Gastrocnemius medialis (tissue), 4 donors: Measurements from ENCODE around the gene OPA1. TPM values are rescaled to one million over a fixed set of nuclear protein-coding genes. Genes with fewer than 3 reads are reported as not detected.

Experiments
- ATAC-seq, 2 donors: fragments of 150-250 bp; one replicate each; pipeline ENCODE4 v1.9.1; 2016
- DNase-seq, 2 donors: peaks; one replicate each; pipeline ENCODE4 v3.0.0-alpha.2; 2019
- H3K27ac ChIP-seq, 4 donors: fragments of 200-600 bp; sonication (generic); 1 replicate in 1 of 4; 2 replicates in 3 of 4; pipeline ENCODE4 v1.5.1; 2016 to 2018; ENCODE audit warnings: mild to moderate bottlenecking in 2 of 4, moderate library complexity in 1 of 4
- H3K27me3 ChIP-seq, 3 donors: fragments of 200-600 bp; sonication (generic) in 2 of 3; 1 replicate in 1 of 3; 2 replicates in 2 of 3; pipeline versions ENCODE4 v1.5.1 to v1.6.0; 2016 to 2019; ENCODE audit warnings: mild to moderate bottlenecking in 1 of 3, moderate library complexity in 1 of 3
- H3K36me3 ChIP-seq, 2 donors: fragments of 200-600 bp; sonication (generic) in 1 of 2; one replicate each; pipeline ENCODE4 v1.5.1; 2017 to 2018
- H3K4me1 ChIP-seq, 2 donors: fragments of 200-600 bp; sonication (generic) in 1 of 2; one replicate each; pipeline ENCODE4 v1.5.1; 2016 to 2017; ENCODE audit warnings: mild to moderate bottlenecking in 2 of 2
- H3K4me3 ChIP-seq, 4 donors: fragments of 200-600 bp; sonication (generic) in 3 of 4; 1 replicate in 1 of 4; 2 replicates in 3 of 4; pipeline ENCODE4 v1.5.1; 2016 to 2019; ENCODE audit warnings: mild to moderate bottlenecking in 2 of 4
- H3K9me3 ChIP-seq, 3 donors: fragments of 200-600 bp; sonication (generic) in 2 of 3; 1 replicate in 1 of 3; 2 replicates in 2 of 3; pipeline ENCODE4 v1.5.1; 2016 to 2019
- POLR2A ChIP-seq, 2 donors: fragments of 450-650 bp; IDR thresholded peaks; one replicate each; pipeline ENCODE4 v1.6.1; 2017; ENCODE audit warnings: antibody characterized with exemption in 2 of 2, mild to moderate bottlenecking in 2 of 2, moderate library complexity in 2 of 2
- in situ Hi-C, 4 donors: fragments of 200-750 bp; cut with MboI; loops; one replicate each; pipeline versions ENCODE4 v1.15.0 to v1.8.0; 2017; ENCODE audit warnings: low sequenced_read_pairs in 4 of 4
- intact Hi-C: fragments of 100-400 bp; cut with DNase I; formaldehyde crosslinking; loops from one replicate; pipeline ENCODE4 v1.15.1; 2023; ENCODE audit warnings: low total_unique reads
- total RNA-seq, 4 donors: library from RNA; depleted of rRNA; stranded (reverse); fragments of >200 nt; gene quantifications; one replicate each; pipeline versions ENCODE4 v1.1.0 to v1.2.3, GENCODE V29; 2016
- TF ChIP-seq, protein P1 (sequence below), 5 experiments: fragments of 450-650 bp in 3 of 5; fragments of 200-600 bp in 2 of 5; sonication (generic) in 2 of 5; IDR thresholded peaks in 4 of 5; conservative IDR thresholded peaks in 1 of 5; 1 replicate in 4 of 5; 2 replicates in 1 of 5; pipeline ENCODE4 v1.5.1; 2016 to 2019; ENCODE audit warnings: antibody characterized with exemption in 5 of 5, mild to moderate bottlenecking in 3 of 5, moderate library complexity in 3 of 5

OPA1 gene
- total RNA-seq, 4 donors from 2014 or later: 59.8 to 78.2 (median 72.2) TPM

DNA sequence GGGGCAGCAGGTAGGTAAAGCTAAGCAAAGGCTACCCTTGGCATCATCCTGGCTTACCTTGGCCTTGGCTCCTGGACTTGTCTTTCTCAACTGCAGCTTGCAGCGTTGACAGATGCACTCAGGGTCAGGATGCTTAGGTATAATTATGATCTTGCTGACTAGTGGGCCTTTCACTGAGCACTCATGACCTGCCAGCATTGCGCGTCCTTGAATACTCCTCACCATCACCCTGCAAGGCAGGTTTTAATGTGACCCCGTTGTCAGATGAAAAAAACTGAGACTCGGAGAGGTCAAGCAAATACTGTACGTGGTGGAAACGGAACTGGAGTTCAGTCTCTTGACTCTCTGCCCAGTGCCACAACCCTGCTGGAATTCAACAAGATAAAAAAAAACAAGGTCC lies 126.7 kb downstream of the OPA1 start:
- peaks cover 0 to 4% (median 0%) of the 10 kb centered on the region in 3 donors for H3K9me3 ChIP-seq
- in situ Hi-C loops: no loop called here
- intact Hi-C loops: no loop called here

GRCh38 chr3:193720169-193720568 lies 127.2 kb downstream of the OPA1 start:
- intact Hi-C loops (no loop called here), in situ Hi-C loops (no loop called here)
- DNase-seq (no peak), ATAC-seq (no peak)
- H3K27me3 ChIP-seq: no peaks in the 10 kb centered on the region
- H3K4me3 ChIP-seq: no peak overlapping the region
- no peak overlapping the region for H3K27ac ChIP-seq
- peaks cover 0 to 3% (median 0%) of the 10 kb centered on the region in 3 donors for H3K9me3 ChIP-seq
- no peaks in the 10 kb centered on the region for H3K36me3 ChIP-seq
- no peaks in the 10 kb centered on the region for H3K4me1 ChIP-seq
- TF ChIP-seq, protein P1, sequence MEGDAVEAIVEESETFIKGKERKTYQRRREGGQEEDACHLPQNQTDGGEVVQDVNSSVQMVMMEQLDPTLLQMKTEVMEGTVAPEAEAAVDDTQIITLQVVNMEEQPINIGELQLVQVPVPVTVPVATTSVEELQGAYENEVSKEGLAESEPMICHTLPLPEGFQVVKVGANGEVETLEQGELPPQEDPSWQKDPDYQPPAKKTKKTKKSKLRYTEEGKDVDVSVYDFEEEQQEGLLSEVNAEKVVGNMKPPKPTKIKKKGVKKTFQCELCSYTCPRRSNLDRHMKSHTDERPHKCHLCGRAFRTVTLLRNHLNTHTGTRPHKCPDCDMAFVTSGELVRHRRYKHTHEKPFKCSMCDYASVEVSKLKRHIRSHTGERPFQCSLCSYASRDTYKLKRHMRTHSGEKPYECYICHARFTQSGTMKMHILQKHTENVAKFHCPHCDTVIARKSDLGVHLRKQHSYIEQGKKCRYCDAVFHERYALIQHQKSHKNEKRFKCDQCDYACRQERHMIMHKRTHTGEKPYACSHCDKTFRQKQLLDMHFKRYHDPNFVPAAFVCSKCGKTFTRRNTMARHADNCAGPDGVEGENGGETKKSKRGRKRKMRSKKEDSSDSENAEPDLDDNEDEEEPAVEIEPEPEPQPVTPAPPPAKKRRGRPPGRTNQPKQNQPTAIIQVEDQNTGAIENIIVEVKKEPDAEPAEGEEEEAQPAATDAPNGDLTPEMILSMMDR (IDR thresholded peaks at IDR 0.05 in 4 of 5, conservative IDR thresholded peaks at IDR 0.05 in 1 of 5): no peak
- TF ChIP-seq POLR2A (IDR thresholded peaks at IDR 0.05): no peak

More for the DNA sequence above, 126.7 kb downstream of the OPA1 start:
- ATAC-seq: no peak
- H3K4me3 ChIP-seq: no peak overlapping the region
- TF ChIP-seq POLR2A (IDR thresholded peaks at IDR 0.05): no peak
- TF ChIP-seq, protein P1 (IDR thresholded peaks at IDR 0.05 in 4 of 5, conservative IDR thresholded peaks at IDR 0.05 in 1 of 5): no peak
- no peak overlapping the region for H3K27ac ChIP-seq
- no peak for DNase-seq
- H3K27me3 ChIP-seq: no peaks in the 10 kb centered on the region
- H3K36me3 ChIP-seq: no peaks in the 10 kb centered on the region
- H3K4me1 ChIP-seq: no peaks in the 10 kb centered on the region

- Histone ChIP-seq H3K27me3 (no peaks in the 10 kb centered on the region), H3K4me1 (no peaks in the 10 kb centered on the region), H3K4me3 (no peak overlapping the region), H3K36me3 (no peaks in the 10 kb centered on the region), H3K9me3 (peaks cover 0 to 3% (median 0%) of the 10 kb centered on the region in 3 donors), H3K27ac (no peak overlapping the region)
- intact Hi-C loops: no loop called here
- ATAC-seq: no peak
- DNase-seq: no peak
- in situ Hi-C loops: no loop called here
- TF ChIP-seq POLR2A (IDR thresholded peaks at IDR 0.05): no peak
- TF ChIP-seq, protein P1 (IDR thresholded peaks at IDR 0.05 in 4 of 5, conservative IDR thresholded peaks at IDR 0.05 in 1 of 5): no peak
Observed at GRCh38 chr3:193722566-193722965, 129.6 kb downstream of the OPA1 start.

GRCh38 chr3:193727089-193727488 lies 134.1 kb downstream of the OPA1 start:
- Histone ChIP-seq H3K36me3 (no peaks in the 10 kb centered on the region), H3K27me3 (no peaks in the 10 kb centered on the region), H3K4me3 (no peak overlapping the region), H3K4me1 (no peaks in the 10 kb centered on the region), H3K27ac (no peak overlapping the region), H3K9me3 (no peaks in the 10 kb centered on the region)
- no peak for DNase-seq
- in situ Hi-C loops: no loop called here
- intact Hi-C loops: no loop called here
- ATAC-seq: no peak
- no peak for TF ChIP-seq POLR2A (IDR thresholded peaks at IDR 0.05)
- TF ChIP-seq, protein P1 (IDR thresholded peaks at IDR 0.05 in 4 of 5, conservative IDR thresholded peaks at IDR 0.05 in 1 of 5): no peak

DNA sequence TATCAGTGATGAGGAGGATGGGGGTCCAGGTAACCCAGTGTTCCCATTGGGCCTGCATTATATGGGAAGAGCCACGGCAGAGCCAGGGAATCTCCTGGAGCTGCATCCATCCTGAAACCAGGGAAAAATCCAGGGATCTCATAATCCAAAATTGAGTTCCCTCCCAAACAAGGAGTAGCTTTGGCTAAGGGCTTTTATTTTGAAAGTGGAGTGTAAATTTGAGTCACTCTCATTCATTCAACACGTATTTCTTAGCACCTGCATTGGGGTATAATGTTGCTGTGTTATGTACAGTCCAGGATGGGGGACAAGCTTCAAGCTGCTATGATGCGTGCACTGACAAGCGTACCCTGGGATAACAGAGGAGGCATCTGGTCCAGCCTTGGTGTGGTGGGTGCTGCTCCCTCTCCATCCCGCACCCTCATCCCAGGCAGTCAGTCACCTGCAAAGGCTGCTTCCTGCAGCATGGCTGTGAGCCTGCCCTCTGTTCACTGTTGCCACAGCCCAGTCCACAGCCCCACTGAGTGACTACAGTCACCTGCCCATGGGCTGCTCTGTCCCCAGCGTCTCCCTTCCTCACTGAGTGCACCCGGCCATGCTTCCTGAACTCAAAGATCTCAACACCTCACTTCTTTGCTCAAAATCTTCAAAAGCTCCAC lies 135.6 kb downstream of the OPA1 start:
- Histone ChIP-seq H3K4me1 (no peaks in the 10 kb centered on the region), H3K9me3 (no peaks in the 10 kb centered on the region), H3K36me3 (no peaks in the 10 kb centered on the region), H3K27me3 (no peaks in the 10 kb centered on the region), H3K4me3 (no peak overlapping the region), H3K27ac (no peak overlapping the region)
- TF ChIP-seq POLR2A (IDR thresholded peaks at IDR 0.05): no peak
- in situ Hi-C loops: no loop called here
- DNase-seq (no peak), ATAC-seq (no peak)
- intact Hi-C loops: no loop called here
